Naive thymus-derived CD8-positive, alpha-beta T cell (primary cell): ENCODE data around the gene LIPH. TPM values are rescaled to one million over a fixed set of nuclear protein-coding genes. Genes with fewer than 3 reads are reported as not detected.
"Not testable (repeated sequence)": the region's sequence is repeated elsewhere in the genome, so short reads cannot be mapped to it uniquely, and the experiment has no call there.

ENCODE experiments used
- ATAC-seq, 2 donors: fragments of 150-1000 bp; cut with Tn5 transposase in 1 of 2; sonication (Bioruptor Pico), chemical (Tn5 transposase) in 1 of 2; 1 replicate in 1 of 2; 2 replicates in 1 of 2; pipeline ENCODE4 v1.10.0; 2021; ENCODE audit warnings: mild to moderate bottlenecking in 2 of 2, moderate library complexity in 2 of 2
- POLR2A ChIA-PET: fragments of 350-600 bp; sonication (Branson Sonifier 250); formaldehyde crosslinking; loops from one replicate; lab custom pipeline; 2021; ENCODE audit warnings: antibody characterized with exemption; lab: Charles Lee
- DNase-seq, 10 donors: peaks; one replicate each; pipeline versions ENCODE4 v3.0.0 to v3.0.0-alpha.2; 2020 to 2022
- H3K27ac Mint-ChIP-seq, 10 donors: one replicate each; pipeline ENCODE4 v1.8.0; 2020 to 2022; ENCODE audit warnings: mild to moderate bottlenecking in 10 of 10, mixed read lengths in 10 of 10, moderate library complexity in 4 of 10, inconsistent platforms in 1 of 10
- H3K27me3 Mint-ChIP-seq, 5 donors: one replicate each; pipeline ENCODE4 v1.8.0; 2021 to 2022; ENCODE audit warnings: mixed read lengths in 5 of 5
- H3K36me3 Mint-ChIP-seq, 3 donors: one replicate each; pipeline ENCODE4 v1.8.0; 2020 to 2022; ENCODE audit warnings: mixed read lengths in 3 of 3, mild to moderate bottlenecking in 2 of 3, inconsistent platforms in 1 of 3
- H3K4me1 Mint-ChIP-seq, 4 donors: one replicate each; pipeline ENCODE4 v1.8.0; 2021 to 2022; ENCODE audit warnings: mixed read lengths in 4 of 4
- H3K4me3 Mint-ChIP-seq, 10 donors: one replicate each; pipeline ENCODE4 v1.8.0; 2020 to 2022; ENCODE audit warnings: mild to moderate bottlenecking in 10 of 10, mixed read lengths in 10 of 10, moderate library complexity in 6 of 10, inconsistent platforms in 1 of 10
- H3K9me3 Mint-ChIP-seq, 9 donors: one replicate each; pipeline ENCODE4 v1.8.0; 2020 to 2022; ENCODE audit warnings: mixed read lengths in 9 of 9, mild to moderate bottlenecking in 3 of 9, inconsistent platforms in 1 of 9, moderate library complexity in 1 of 9
- polyA plus RNA-seq, 3 donors: library from polyadenylated mRNA; unstranded; fragments of 300-500 nt; fragmentation: Illumina TruSeq; gene quantifications; one replicate each; pipeline ENCODE4 v1.2.3, GENCODE V29; 2021
- total RNA-seq, 8 experiments: library from RNA in 2 of 8; stranded (reverse) in 2 of 8; gene quantifications; one replicate each; pipeline ENCODE4 v1.2.3 and lab custom pipeline; 2021 to 2026

LIPH gene
- total RNA-seq (not detected), polyA plus RNA-seq (not detected), total RNA-seq (lab: John Stamatoyannopoulos, UW) (0 to 0.09 (median 0) reads per million in 6 experiments)

DNA sequence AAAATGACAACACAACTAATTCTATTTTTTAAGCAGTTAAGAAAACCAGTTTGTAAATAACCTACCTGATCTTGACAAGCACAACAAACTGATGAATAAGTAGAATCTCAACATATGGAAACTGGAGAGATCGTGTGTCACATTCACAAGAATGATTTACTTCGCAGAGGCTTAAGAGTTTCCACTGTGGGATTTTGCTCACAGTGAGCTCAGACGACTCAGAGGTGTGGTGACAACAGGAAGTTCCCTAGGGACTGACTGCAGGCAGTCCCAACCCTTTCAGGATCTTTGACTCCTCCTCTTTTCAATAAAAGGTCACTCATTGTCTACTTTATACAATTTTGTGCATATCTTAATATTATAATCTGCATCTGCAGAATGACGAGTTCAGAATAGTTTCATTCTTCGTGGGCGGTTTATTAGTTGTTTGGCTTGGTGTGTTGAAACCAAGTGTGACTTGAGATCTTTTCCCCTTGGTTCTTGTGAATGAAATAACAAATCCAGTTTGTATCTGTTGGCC is at the start of gene LIPH:
TSS of gene LIPH (minus strand) at position 231 of the 520 bp plus-strand sequence. CDS start at position 114, 117 bp downstream.
- no peaks in the 10 kb centered on the region for H3K9me3 Mint-ChIP-seq
- DNase-seq (no peak), ATAC-seq (no peak)
- H3K27ac Mint-ChIP-seq = no peak within 1 kb of the TSS
- POLR2A ChIA-PET = no interaction called here
- H3K27me3 Mint-ChIP-seq = no peaks in the 10 kb centered on the region
- no peaks in the 10 kb centered on the region for H3K36me3 Mint-ChIP-seq
- no peaks in the 10 kb centered on the region for H3K4me1 Mint-ChIP-seq
- H3K4me3 Mint-ChIP-seq = no peak within 1 kb of the TSS

DNA sequence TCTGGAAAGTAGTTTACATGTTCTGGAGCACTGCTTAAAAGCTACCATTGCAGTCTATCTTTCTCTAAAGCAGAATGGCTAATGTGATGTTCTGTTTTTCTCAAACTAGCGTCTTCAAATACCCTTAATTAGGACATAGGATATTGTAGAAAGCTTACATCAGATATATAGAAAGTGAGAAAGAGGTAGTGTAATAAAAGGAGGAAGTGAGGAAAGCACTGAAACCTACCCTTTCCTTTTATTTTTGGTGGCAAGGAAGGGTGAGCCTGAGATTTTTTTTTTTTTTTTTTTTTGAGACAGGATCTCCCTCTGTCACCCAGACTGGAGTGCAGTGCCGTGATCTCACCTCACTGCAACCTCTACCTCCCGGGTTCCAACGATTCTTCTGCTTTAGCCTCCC is 43.1 kb upstream of the LIPH start:
- Mint-ChIP-seq H3K36me3 (peaks cover 8 to 74% (median 13%) of the 10 kb centered on the region in 3 donors), H3K27ac (peak overlapping the region in 2 of 10 donors; percentile 54 to 66), H3K27me3 (no peaks in the 10 kb centered on the region), H3K9me3 (no peaks in the 10 kb centered on the region), H3K4me3 (no peak overlapping the region), H3K4me1 (peaks cover 9 to 23% (median 18%) of the 10 kb centered on the region in 4 donors)
- ATAC-seq (no peak), DNase-seq (no peak)
- POLR2A ChIA-PET = interaction anchor here (1.2 kb wide), 1 partner anchor 10 kb away, joined by 8 read pairs; no protein-coding TSS in a partner anchor

DNA sequence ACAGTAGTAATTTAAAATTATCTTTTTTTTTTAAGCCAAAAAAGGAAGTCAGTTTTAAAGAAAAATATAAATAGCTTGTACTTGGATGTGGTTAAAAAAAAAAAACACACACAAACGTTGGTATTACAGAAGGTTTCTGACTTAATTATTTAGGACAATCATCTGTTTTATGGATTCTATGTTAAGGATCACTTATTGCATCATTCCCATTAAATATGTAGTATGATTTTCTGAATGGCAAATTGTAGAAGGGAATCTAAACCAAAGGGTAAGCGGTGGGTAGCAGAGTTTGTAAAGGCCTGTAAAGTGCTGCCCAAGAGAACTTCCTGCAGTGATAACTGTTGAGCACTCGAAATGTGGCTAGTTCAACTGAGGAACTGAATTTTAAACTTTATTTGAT is 41.7 kb upstream of the LIPH start:
- Mint-ChIP-seq H3K4me3 (no peak overlapping the region), H3K27me3 (no peaks in the 10 kb centered on the region), H3K4me1 (peaks cover 6 to 29% (median 16%) of the 10 kb centered on the region in 4 donors), H3K36me3 (peaks cover 3 to 67% (median 5%) of the 10 kb centered on the region in 3 donors), H3K27ac (peak overlapping the region in 1 of 10 donors; percentile 36), H3K9me3 (no peaks in the 10 kb centered on the region)
- DNase-seq (no peak), ATAC-seq (no peak)
- POLR2A ChIA-PET = no interaction called here

DNA sequence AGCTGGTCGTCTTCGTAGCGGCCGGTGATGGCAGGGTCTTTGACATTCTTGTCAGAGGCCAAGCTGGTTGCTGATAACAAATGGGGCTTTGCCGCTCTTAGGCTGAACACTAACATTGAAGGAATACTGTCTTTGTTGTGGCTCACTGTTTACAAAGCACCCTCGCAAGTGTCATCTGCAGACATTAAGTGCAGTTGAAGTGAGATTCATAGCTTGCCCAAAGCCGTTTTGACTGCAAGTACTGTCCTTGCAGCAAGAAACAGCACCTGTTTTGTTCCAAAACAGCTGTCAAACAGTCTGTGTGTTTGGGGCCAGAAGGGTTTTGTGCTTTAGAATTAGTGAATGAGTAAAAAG is 34.3 kb upstream of the LIPH start:
- Mint-ChIP-seq H3K4me3 (peak overlapping the region; percentile 76 to 94 (median 90)), H3K27ac (peak overlapping the region; percentile 87 to 99 (median 96)), H3K27me3 (peaks cover 0 to 3% (median 0%) of the 10 kb centered on the region in 5 donors), H3K9me3 (peaks cover 0 to 2% (median 0%) of the 10 kb centered on the region in 9 donors), H3K36me3 (peaks cover 0 to 13% (median 0%) of the 10 kb centered on the region in 3 donors), H3K4me1 (peaks cover 14 to 42% (median 36%) of the 10 kb centered on the region in 4 donors)
- POLR2A ChIA-PET = interaction anchor here (0.6 to 2.3 kb wide), 7 partner anchors 11 to 1197 kb away, joined by 3 to 11 read pairs (median 5); partner anchors contain the start of genes DNAJB11, EIF4A2, TMEM41A and TRA2B
- DNase-seq (no peak), ATAC-seq (peak in 1 of 2 donors; percentile 3)

DNA sequence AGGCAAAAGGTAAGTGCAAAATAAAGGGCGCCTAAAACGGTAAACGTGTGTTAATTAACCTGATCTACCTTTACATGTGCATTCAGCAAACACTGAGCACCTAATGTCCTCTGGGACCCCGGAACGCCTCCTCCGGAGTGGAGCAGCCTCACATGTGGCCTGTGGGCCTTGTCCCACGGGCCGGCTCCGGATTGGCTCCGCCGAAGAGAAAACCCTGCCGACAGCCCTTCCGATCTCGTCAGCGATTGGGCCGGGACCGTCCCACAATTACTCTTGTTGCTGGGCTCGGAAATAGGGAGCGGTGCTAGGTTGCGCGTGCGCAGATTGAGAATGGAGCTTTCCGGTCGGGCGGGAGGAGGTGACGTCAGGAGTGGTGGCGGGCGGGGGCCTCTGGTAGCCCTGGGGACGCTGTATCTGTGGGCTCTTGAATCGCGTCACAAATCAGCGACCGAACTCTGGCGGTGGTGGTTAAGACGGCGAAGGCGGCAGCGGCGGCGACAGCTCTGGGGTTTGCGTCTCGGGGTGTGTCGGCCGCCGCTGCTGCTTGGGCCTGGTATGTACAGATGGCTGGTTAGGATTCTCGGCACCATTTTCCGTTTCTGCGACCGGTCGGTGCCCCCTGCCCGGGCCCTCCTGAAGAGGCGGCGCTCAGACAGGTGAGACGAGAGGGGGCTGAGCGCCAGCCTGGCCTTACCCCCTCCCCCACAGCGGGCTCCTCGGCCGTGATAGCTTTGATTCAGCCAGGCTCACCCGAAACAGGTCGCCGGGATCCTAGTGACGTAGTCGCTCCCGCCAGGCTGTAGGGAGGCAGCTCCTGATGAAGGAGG is 33.7 kb upstream of the LIPH start, which contains the start of gene SENP2:
TSS of gene SENP2 (plus strand) at position 437 of the 827 bp plus-strand sequence. CDS start at position 556, 119 bp downstream.
- Mint-ChIP-seq H3K4me3 (peak within 1 kb of the TSS; percentile 76 to 94 (median 90)), H3K36me3 (peaks cover 0 to 9% (median 0%) of the 10 kb centered on the region in 3 donors), H3K9me3 (peaks cover 0 to 2% (median 0%) of the 10 kb centered on the region in 9 donors), H3K4me1 (peaks cover 14 to 42% (median 36%) of the 10 kb centered on the region in 4 donors), H3K27me3 (peaks cover 0 to 3% (median 0%) of the 10 kb centered on the region in 5 donors), H3K27ac (peak within 1 kb of the TSS; percentile 87 to 99 (median 96))
- POLR2A ChIA-PET = interaction anchor here (0.6 to 2.3 kb wide), 8 partner anchors 10 to 1197 kb away, joined by 3 to 11 read pairs (median 6); partner anchors contain the start of genes DNAJB11, EIF4A2, TMEM41A and TRA2B
- DNase-seq = peak; percentile 96 to 100 (median 100)
- ATAC-seq = peak; percentile 92 to 93

DNA sequence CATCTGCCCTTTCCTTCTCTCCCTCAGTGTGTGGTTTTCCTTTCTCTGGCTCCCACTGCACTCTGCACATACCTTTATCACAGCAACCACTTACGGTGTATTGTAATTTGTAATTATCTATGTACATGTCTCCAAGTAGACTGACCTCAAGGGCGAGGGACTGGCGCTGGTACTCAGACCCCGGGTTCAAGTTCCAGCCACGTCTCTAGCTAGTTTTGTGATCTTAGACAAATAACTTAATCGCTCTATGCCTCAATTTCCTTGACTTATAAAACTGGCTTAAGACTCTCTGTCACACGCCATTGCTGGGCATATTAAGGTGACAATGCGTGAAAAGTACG is 33.1 kb upstream of the LIPH start:
- peaks cover 0 to 3% (median 0%) of the 10 kb centered on the region in 5 donors for H3K27me3 Mint-ChIP-seq
- DNase-seq = no peak

DNA sequence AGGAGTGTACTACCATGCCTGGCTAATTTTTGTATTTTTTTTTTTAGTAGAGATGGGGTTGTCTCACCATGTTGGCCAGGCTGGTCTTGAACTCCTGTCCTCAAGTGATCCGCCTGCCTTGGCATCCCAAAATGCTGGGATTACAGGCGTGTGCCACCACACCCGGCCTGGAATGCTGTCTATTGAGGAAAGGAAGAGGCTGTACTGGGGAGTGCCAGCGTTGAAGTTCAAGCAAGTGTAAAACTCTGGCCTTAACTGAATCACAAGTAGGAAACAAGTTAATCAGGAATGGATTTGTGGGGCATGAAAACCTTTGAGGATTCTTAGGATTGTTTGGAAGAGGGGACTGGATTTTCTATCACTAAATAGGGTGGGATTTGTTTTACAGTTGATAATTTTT is 32.3 kb upstream of the LIPH start:
- Mint-ChIP-seq H3K4me3 (peak overlapping the region in 9 of 10 donors; percentile 5 to 76 (median 28)), H3K4me1 (peaks cover 13 to 42% (median 34%) of the 10 kb centered on the region in 4 donors), H3K36me3 (peaks cover 0 to 2% (median 0%) of the 10 kb centered on the region in 3 donors), H3K27me3 (peaks cover 0 to 3% (median 0%) of the 10 kb centered on the region in 5 donors), H3K9me3 (peaks cover 0 to 2% (median 0%) of the 10 kb centered on the region in 9 donors), H3K27ac (peak overlapping the region; percentile 55 to 99 (median 90))
- DNase-seq (no peak), ATAC-seq (no peak)
- POLR2A ChIA-PET = no interaction called here

More for the DNA sequence above, 33.1 kb upstream of the LIPH start:
- H3K4me3 Mint-ChIP-seq = peak overlapping the region; percentile 76 to 94 (median 90)
- H3K27ac Mint-ChIP-seq = peak overlapping the region; percentile 87 to 99 (median 96)
- peaks cover 13 to 42% (median 35%) of the 10 kb centered on the region in 4 donors for H3K4me1 Mint-ChIP-seq
- POLR2A ChIA-PET = interaction anchor here (0.6 to 2.3 kb wide), 7 partner anchors 9 to 1198 kb away, joined by 3 to 11 read pairs (median 6); partner anchors contain the start of genes DNAJB11, EIF4A2, TMEM41A and TRA2B
- H3K36me3 Mint-ChIP-seq = peaks cover 0 to 5% (median 0%) of the 10 kb centered on the region in 3 donors
- no peak for ATAC-seq
- H3K9me3 Mint-ChIP-seq = peaks cover 0 to 2% (median 0%) of the 10 kb centered on the region in 9 donors

DNA sequence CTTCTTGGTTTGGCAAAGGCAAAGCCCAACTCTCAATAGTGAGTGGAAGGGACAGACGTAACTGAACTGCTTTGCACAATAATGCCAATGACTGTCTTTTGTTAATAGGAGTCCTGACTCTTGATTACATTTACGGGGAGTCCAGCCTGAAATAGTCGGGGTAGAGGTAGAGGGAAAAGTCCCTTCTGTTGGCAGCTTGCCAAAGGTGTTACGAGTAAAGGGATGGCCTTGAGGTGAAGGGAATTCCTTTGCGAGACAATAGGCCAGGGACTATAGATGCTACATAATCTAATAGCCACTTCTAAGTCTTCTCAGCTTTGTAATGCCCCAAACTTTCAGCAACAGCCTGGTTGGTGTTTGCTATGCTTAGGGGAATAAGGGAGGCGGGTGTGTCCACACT is 31.5 kb upstream of the LIPH start:
- H3K9me3 Mint-ChIP-seq = peaks cover 0 to 2% (median 0%) of the 10 kb centered on the region in 9 donors
- no peak for ATAC-seq
- peak overlapping the region in 2 of 10 donors; percentile 26 to 60 for H3K27ac Mint-ChIP-seq
- no peak for DNase-seq
- peaks cover 13 to 35% (median 29%) of the 10 kb centered on the region in 4 donors for H3K4me1 Mint-ChIP-seq
- peaks cover 0 to 3% (median 0%) of the 10 kb centered on the region in 5 donors for H3K27me3 Mint-ChIP-seq
- peaks cover 0 to 2% (median 0%) of the 10 kb centered on the region in 3 donors for H3K36me3 Mint-ChIP-seq
- no peak overlapping the region for H3K4me3 Mint-ChIP-seq
- POLR2A ChIA-PET = interaction anchor here (0.6 kb wide), 1 partner anchor 361 kb away, joined by 3 read pairs; no protein-coding TSS in a partner anchor

DNA sequence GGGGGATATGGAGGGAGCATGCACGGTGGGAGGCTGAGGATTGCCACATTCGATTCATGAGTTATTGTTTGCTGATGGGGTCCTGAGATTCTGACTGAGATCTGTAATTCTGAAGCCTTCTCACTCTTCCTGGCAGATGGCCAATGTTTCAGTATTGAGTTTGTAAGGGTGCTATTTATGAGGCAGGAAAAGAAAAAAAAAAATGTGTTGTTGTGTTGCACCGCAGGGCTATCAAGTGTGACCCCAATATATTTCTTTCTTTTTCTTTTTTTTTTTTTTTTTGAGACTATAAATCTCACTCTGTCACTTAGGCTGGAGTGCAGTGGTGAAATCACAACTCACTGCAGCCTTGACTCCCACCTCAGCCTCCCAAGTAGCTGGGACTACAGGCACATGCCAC is 30.5 kb upstream of the LIPH start:
- Mint-ChIP-seq H3K36me3 (no peaks in the 10 kb centered on the region), H3K27me3 (peaks cover 0 to 3% (median 0%) of the 10 kb centered on the region in 5 donors), H3K4me1 (peaks cover 7 to 27% (median 20%) of the 10 kb centered on the region in 4 donors), H3K9me3 (peaks cover 0 to 2% (median 0%) of the 10 kb centered on the region in 9 donors), H3K27ac (peak overlapping the region in 4 of 10 donors; percentile 44 to 85 (median 48)), H3K4me3 (peak overlapping the region in 2 of 10 donors; percentile 7 to 40)
- DNase-seq = peak in 1 of 10 donors; percentile 57
- POLR2A ChIA-PET = no interaction called here
- ATAC-seq = no peak

DNA sequence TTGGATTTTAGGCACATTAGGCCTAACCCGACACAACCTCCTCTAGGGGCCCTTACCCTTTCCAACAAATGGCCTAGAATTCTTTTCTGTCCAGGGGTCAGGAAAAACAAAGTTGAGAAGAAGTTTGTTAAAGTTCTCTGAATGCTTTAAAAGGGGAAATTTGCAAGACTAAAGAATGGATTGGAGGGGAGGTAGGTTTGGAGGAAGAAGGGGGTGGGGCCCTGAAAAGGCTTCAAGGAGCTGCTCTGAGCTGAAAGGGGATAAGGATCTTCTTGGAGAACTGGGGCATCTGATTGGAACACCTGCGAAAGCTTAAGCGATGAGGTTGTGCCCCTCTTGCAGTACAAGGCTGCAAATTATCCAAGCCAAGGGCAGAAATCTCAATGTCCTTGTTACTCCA is 29.8 kb upstream of the LIPH start:
- Mint-ChIP-seq H3K4me1 (peaks cover 7 to 25% (median 18%) of the 10 kb centered on the region in 4 donors), H3K36me3 (no peaks in the 10 kb centered on the region), H3K4me3 (peak overlapping the region in 1 of 10 donors; percentile 40), H3K27ac (peak overlapping the region in 2 of 10 donors; percentile 50 to 74), H3K27me3 (peaks cover 0 to 3% (median 0%) of the 10 kb centered on the region in 5 donors), H3K9me3 (peaks cover 0 to 2% (median 0%) of the 10 kb centered on the region in 9 donors)
- POLR2A ChIA-PET = no interaction called here
- ATAC-seq (no peak), DNase-seq (no peak)

DNA sequence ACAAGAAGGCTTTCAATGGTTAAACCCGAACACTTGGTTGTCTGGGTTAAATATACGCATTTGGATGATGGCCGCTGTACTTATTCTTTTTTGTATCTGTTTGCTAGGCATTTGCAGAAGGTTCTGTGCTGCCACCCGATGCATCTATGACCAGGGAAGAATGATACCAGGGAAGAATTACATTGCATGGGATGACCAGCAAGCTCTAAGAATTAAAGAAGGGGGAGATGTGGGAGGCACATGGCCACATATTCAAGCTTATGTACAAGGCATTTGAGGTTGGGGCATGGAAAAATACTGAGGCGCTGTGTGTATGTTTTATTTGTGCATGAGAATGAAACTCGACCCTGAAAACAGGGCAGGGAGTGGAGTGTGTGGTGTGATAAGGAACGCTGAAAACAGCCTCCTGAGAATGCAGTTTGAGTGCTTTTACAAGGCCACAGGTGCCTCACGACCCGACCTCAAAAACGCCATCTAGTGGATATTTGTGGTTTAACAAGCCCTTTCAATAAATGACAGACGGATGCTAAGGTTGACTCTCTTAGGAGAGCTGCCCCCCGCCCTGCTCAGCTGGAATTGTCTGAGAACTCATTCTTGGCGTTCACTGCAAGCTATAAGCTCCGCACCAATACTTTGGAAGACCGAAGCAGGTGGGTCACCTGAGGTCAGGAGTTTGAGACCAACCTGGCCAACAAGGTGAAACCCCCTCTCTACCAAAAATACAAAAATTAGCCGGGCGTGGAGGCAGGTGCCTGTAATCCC is 22.9 kb upstream of the LIPH start:
- peak in 9 of 10 donors; percentile 24 to 76 (median 58) for DNase-seq
- H3K27ac Mint-ChIP-seq = peak overlapping the region in 1 of 10 donors; percentile 33

More for the DNA sequence above, 22.9 kb upstream of the LIPH start:
- H3K27me3 Mint-ChIP-seq, H3K4me1 Mint-ChIP-seq, H3K4me3 Mint-ChIP-seq: not testable (repeated sequence)
- Mint-ChIP-seq H3K36me3 (peaks cover 0 to 12% (median 0%) of the 10 kb centered on the region in 3 donors), H3K9me3 (peaks cover 0 to 19% (median 2%) of the 10 kb centered on the region in 9 donors)
- POLR2A ChIA-PET = interaction anchor here (0.5 to 1.6 kb wide), 5 partner anchors 10 to 965 kb away, joined by 3 to 6 read pairs (median 5); partner anchors contain the start of gene SENP2
- ATAC-seq = peak; percentile 92 to 94
